ENCODE results near the gene CAMSAP3.
"Not testable (repeated sequence)": the region's sequence is repeated elsewhere in the genome, so short reads cannot be mapped to it uniquely, and the experiment has no call there.

The CAMSAP3 gene

GRCh38 chr19:7595466-7596133 lies at the start of gene CAMSAP3:
Gene CAMSAP3 (plus strand): TSS chr19:7595863. CDS start chr19:7596003, 140 bp downstream.
- no peak for FAIRE-seq

- FAIRE-seq: no peak
Measured at GRCh38 chr19:7545904-7546303, 49.8 kb upstream of the CAMSAP3 start.

GRCh38 chr19:7547159-7547558 lies 48.5 kb upstream of the CAMSAP3 start:
- no peak for FAIRE-seq

- no peak for FAIRE-seq
Measured at GRCh38 chr19:7549429-7550148, 46.1 kb upstream of the CAMSAP3 start.

- no peak for FAIRE-seq
Measured at GRCh38 chr19:7550169-7550770, 45.4 kb upstream of the CAMSAP3 start.

- no peak for FAIRE-seq
Measured at GRCh38 chr19:7550987-7551761, 44.5 kb upstream of the CAMSAP3 start.

- FAIRE-seq: no peak
Measured at GRCh38 chr19:7552781-7553180, 42.9 kb upstream of the CAMSAP3 start.

- FAIRE-seq: no peak
Measured at GRCh38 chr19:7554565-7554964, 41.1 kb upstream of the CAMSAP3 start.

DNA sequence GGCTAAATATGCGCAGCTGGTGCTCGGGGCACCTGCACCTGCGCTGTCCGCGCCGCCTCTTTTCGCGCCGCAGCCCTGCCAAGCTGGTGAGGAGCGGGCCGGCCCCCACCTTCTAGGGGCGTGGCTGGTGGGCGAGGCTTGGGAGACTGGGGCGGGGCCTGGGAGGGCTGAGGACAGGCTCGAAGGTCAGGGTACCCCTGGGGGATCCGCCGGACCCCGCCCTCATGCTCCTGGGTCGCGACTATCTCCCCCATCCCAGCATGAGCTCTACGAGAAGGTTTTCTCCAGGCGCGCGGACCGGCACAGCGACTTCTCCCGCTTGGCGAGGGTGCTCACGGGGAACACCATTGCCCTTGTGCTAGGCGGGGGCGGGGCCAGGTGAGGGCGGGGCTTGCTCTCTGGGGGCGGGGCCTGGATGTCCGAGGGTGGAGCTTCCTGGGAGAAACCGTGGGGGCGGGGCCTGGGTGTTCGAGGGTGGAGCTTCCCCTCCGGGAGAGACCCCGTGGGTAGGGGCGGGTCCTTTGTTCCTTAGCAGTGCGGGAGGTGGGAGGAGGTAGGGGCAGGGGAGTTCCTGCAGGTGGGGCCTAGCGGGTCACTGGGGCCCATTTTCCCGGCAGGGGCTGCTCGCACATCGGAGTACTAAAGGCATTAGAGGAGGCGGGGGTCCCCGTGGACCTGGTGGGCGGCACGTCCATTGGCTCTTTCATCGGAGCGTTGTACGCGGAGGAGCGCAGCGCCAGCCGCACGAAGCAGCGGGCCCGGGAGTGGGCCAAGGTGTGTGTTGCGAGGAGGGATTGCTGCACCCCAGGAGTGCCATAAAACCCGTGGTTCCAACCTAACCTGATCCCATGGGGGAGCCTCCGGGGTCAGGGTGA lies 40.4 kb upstream of the CAMSAP3 start:
- no peak for FAIRE-seq

DNA sequence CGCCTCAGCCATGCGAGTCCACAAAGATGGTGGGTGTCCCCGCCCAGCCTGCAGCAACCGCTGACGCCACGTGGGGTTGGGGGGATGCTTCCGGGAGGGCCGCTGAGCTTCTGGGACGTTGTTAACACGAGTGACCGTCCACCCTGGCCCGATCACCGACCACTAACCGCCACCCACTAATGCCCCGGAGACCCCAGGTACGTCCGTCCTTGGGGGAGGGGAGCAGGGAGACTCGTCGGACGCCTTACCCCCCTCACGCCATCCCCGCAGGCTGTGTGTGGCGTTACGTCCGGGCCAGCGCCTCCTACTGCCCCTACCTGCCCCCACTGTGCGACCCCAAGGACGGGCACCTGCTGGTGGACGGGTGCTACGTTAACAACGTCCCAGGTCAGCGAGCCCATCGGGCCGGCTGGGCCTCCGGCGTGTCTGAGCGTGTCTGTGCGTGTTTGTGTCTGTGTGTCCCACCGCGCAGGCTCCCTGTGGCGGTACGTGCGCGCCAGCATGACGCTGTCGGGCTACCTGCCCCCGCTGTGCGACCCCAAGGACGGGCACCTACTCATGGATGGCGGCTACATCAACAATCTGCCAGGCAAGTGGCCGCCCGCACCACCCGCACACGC lies 38.9 kb upstream of the CAMSAP3 start:
- no peak for FAIRE-seq

GRCh38 chr19:7558667-7559066 lies 37.0 kb upstream of the CAMSAP3 start:
- no peak for FAIRE-seq

DNA sequence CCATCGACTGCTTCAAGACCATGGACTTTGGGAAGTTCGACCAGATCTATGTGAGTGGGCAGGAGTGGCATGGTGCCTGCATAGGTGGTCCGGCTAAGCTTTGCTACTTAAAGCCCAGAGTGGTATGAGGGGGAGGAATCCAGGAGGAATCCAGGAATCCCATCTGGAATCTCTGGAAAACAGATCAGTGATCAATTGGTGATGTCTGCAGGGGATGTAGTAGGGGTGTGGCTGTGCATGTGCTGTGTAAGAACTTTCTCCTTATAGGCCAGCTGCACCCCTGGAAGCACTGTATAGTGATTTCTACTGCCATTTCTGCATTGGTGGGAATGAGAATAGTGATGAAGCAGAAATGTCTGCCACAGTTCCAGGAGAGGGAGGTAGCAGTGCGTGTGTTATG lies 36.6 kb upstream of the CAMSAP3 start:
- FAIRE-seq: no peak

DNA sequence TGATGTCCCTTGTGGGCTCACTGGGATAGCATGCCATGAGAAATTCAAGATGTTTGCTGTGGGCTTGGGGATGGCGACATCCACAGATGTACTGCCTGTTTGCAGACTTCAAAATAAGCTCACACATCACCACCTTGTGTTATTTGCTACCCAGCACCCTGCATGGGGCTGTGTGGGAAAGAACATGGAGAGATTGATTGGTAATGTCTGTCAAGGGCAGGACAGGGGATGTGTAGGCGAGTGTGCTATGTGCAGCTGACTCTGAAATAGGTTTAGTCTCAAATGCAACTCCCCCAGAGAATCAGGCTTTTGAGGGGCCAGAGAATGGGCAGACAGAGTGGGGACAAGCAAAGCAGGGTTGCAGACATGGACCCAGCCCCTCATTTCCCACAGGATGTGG lies 35.4 kb upstream of the CAMSAP3 start:
- no peak for FAIRE-seq

DNA sequence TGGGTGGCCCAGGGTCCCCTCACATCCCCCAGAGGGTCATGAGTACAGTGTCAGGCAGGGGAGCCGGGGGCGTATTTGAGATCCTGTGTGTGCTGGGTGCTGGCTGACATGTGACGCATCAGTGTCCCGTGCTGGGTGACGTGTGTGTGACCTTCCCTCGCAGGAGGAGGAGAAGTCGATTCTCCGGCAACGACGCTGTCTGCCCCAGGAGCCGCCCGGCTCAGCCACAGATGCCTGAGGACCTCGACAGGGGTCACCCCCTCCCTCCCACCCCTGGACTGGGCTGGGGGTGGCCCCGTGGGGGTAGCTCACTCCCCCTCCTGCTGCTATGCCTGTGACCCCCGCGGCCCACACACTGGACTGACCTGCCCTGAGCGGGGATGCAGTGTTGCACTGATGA lies 34.3 kb upstream of the CAMSAP3 start:
- FAIRE-seq: no peak

- no peak for FAIRE-seq
Measured at GRCh38 chr19:7562646-7563393, 32.8 kb upstream of the CAMSAP3 start.

DNA sequence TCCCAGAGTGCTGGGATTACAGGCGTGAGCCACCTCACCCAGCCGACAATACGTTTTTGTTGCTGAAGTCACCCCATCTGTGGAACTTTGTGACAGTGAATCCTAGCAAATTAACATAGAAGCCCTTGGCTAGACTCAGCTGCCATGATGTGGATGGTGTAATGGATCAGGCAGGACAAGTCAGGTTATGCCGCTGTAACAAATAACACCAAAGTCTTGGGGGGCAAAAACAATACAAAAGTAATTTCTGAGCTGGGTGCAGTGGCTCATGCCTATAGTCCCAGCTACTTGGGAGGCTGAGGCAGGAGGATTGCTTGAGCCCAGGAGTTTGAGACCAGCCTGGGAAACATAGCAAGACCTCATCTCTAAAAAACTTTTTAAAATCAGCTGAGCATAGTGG lies 30.8 kb upstream of the CAMSAP3 start:
- no peak for FAIRE-seq

DNA sequence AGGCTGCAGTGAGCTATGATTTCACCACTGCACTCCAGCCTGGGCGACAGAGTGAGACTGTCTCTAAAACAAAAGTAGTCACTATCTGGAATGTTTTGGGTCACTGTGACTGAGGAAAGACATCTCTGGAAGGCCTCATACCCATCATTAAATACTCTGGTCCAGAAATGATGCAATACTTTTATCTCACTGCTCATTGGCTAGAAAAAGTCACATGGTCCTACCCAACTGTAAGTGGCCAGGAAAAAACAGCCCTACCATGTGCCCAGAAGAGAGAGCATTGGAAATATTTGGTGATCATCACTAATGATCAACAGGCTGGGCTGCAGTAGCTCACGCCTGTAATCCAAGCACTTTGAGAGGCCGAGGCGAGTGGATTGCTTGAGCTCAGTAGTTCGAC lies 30.3 kb upstream of the CAMSAP3 start:
- FAIRE-seq: no peak

DNA sequence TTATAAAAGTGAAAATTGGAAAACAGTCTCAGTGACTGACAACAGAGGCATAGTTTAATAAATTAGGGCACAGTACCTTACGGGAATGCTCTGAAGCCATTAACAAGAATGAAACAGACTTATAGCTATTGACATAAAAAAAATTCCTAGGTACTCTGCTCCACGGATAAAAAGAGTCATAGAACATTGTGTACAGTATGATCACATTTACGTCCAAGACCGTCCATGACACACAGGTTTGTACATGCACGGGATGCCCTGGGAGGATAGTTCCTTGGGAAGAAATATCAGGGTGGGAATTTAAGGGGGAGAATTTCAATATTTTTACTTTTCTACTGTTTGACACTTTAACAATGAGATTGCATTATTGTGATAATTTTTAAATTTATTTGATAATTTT lies 24.9 kb upstream of the CAMSAP3 start:
- no peak for FAIRE-seq

GRCh38 chr19:7575434-7576040 lies 20.1 kb upstream of the CAMSAP3 start:
- no peak for FAIRE-seq

GRCh38 chr19:7577422-7577821 lies 18.2 kb upstream of the CAMSAP3 start:
- FAIRE-seq: not testable (repeated sequence)

DNA sequence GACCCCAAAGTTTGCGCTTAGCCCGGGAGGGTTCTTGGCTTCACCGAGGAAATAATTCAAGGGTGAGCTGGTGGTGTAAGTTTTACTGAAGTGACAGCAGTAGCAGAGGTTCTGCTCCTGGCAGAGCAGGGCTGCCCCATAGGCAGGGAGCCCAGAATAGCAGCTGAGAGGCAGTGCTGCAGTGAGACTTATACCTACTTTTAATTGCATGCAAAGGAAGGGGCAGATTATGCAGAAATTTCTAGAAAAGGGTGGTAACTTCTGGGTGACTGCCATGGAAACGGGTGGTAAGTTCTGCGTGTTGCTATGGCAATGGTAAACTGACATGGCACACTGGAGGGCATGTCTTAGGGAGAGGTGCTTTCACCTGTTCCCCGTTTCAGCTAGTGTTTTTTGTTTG lies 17.5 kb upstream of the CAMSAP3 start:
- no peak for FAIRE-seq

Measured in endometrium (tissue), 2 donors.